SKM-1 (cell line): ENCODE measurements around the gene MOB1A.

Experiments
- DNase-seq: peaks from one replicate; lab custom pipeline; 2025; ENCODE audit not compliant: unreplicated experiment; lab: John Stamatoyannopoulos, UW

MOB1A gene

GRCh38 chr2:74109551-74109950, 69.1 kb downstream of the MOB1A start:
- no peak for DNase-seq

GRCh38 chr2:74107071-74107470, 71.6 kb downstream of the MOB1A start:
- no peak for DNase-seq

- DNase-seq = no peak
These were observed 73.3 kb downstream of the MOB1A start for GRCh38 chr2:74105413-74105812.

GRCh38 chr2:74104839-74105238, 73.8 kb downstream of the MOB1A start:
- no peak for DNase-seq

GRCh38 chr2:74103763-74104162, 74.9 kb downstream of the MOB1A start:
- no peak for DNase-seq
